Measurements from ENCODE around the gene CIBAR2.

GRCh38 chr16:85061566-85061965 is 50.7 kb downstream of the CIBAR2 start:
- TF ChIP-seq CTCF (IDR thresholded peaks at IDR 0.05), result no peak
- no peak for TF ChIP-seq POLR2A (IDR thresholded peaks at IDR 0.05)
